Activated naive CD4-positive, alpha-beta T cell treated with anti-CD3 and anti-CD28 coated beads, Interleukin-2, amount 10 ng/mL, durations not matched to agents 5 hours and 36 hours (primary cell): ENCODE measurements around the gene KRTAP25-1. TPM values are rescaled to one million over a fixed set of nuclear protein-coding genes. Genes with fewer than 3 reads are reported as not detected.

ENCODE experiments used
- total RNA-seq, 2 experiments: library from RNA; stranded (reverse); gene quantifications; one replicate each; pipeline ENCODE4 v1.2.3, GENCODE V29; 2021

KRTAP25-1 gene, protein sequence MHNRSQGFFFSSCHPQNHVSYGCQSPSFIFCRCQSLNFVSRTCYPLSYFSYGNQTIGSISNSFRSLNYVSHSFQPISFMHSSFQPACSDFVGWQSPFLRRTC
- not detected for total RNA-seq

DNA sequence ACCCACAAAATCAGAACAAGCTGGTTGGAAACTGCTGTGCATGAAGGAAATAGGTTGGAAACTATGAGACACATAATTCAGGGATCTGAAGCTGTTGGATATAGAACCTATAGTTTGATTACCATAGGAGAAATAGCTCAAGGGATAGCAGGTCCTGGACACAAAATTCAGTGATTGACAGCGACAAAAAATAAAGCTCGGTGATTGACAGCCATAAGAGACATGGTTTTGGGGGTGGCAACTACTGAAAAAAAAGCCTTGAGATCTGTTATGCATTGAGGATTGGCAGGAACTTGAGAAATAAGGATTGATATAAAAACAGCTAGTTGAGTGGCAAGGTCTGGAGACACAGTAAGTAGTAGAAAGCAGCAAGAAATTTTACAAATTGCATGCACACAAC is at the start of gene KRTAP25-1:
Gene KRTAP25-1 (minus strand): TSS at position 300 of the 400 bp plus-strand sequence. CDS start 24 bp downstream, at position 276.

DNA sequence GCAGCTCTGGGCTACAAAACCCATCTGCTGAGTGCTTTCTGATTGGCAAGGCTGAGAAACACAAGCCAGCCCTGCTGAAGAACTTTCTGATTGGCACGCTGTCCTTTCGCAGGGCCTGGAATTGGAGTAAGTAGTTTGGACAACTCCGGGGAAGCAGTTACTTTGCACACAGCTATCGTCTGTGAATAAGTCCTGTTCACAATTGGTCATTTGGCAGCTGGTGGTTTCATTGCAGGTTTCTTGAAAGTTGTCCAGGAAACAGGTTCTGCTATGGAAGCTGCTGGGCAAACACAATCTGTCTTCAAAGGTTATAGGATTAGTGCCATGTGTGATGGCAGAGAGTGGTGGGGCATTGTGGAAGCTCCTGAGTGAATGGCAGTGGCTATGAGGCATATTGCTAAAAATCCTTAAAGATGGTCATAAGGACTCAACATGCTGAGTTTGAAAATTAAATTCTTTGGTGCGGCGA is 48.0 kb upstream of the KRTAP25-1 start, which contains the start of gene KRTAP27-1:
Gene KRTAP27-1 (minus strand): TSS at position 419 of the 469 bp plus-strand sequence. CDS start 26 bp downstream, at position 393.

DNA sequence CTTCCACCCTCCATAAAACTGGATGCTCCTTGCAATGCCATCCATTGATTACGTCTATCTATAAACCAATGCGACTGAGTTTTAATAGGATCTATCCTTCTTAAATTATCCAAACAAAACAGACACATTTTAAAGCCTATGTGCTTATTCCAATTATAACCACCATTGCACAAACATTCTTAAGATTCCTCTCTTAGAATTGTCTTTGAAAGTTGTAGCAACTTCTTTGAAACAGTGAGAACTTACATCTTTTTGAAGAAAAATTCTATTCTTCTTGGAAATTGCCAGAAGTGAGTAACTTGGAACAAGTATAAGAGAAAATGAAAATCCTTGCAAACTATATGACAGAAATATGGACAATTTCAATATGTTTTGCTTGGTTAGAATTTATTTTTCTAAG is 30.9 kb upstream of the KRTAP25-1 start, which contains the start of gene KRTAP26-1:
Gene KRTAP26-1 (minus strand): TSS at position 101 of the 400 bp plus-strand sequence. CDS start 280 bp downstream, outside the sequence.

DNA sequence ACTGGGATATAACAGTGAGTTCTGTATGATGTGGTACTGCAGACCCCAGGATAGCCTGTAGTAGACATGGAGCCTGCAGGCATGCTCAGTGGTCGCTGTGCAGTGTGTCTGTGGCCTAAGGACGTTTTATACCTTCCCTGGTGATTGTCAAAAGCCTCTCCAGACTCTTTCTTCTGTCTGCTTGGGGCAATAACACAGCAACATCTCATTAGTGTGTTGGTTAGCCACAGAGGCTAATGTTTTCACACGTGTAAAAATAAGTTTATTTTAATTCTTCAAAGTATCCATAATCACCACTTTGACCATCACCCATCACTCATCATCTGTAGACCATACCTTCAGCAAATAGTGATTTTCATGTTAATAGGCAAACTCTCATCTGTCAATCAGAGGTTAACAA is 6.5 kb downstream of the KRTAP25-1 start, which contains the start of gene KRTAP24-1:
Gene KRTAP24-1 (minus strand): TSS at position 101 of the 400 bp plus-strand sequence. CDS start 18 bp downstream, at position 83.

Other genes starting within 250 kb of the KRTAP25-1 start
- not detected for gene CLDN17, start 122.7 kb downstream of the KRTAP25-1 start, total RNA-seq
- gene CLDN8, start 73.4 kb downstream of the KRTAP25-1 start, total RNA-seq, result not detected
- not detected for gene KRTAP24-1, start 6.6 kb downstream of the KRTAP25-1 start, total RNA-seq
- not detected for gene KRTAP26-1, start 30.8 kb upstream of the KRTAP25-1 start, total RNA-seq
- not detected for gene KRTAP27-1, start 48.2 kb upstream of the KRTAP25-1 start, total RNA-seq
- gene KRTAP23-1, start 59.1 kb upstream of the KRTAP25-1 start, total RNA-seq, result not detected
- gene KRTAP13-2, start 82.8 kb upstream of the KRTAP25-1 start, total RNA-seq, result not detected
- gene KRTAP13-1, start 106.5 kb upstream of the KRTAP25-1 start, total RNA-seq, result not detected
- gene KRTAP13-3, start 136.4 kb upstream of the KRTAP25-1 start, total RNA-seq, result not detected
- gene KRTAP13-4, start 140.7 kb upstream of the KRTAP25-1 start, total RNA-seq, result not detected
- gene KRTAP15-1, start 150.8 kb upstream of the KRTAP25-1 start, total RNA-seq, result not detected
- gene KRTAP19-1, start 190.9 kb upstream of the KRTAP25-1 start, total RNA-seq, result not detected
- gene KRTAP19-2, start 197.9 kb upstream of the KRTAP25-1 start, total RNA-seq, result not detected
- not detected for gene KRTAP19-3, start 202.5 kb upstream of the KRTAP25-1 start, total RNA-seq
- not detected for gene KRTAP19-4, start 207.7 kb upstream of the KRTAP25-1 start, total RNA-seq
- gene KRTAP19-5, start 212.6 kb upstream of the KRTAP25-1 start, total RNA-seq, result not detected